ENCODE results near the gene GAL3ST2.

The GAL3ST2 gene

GRCh38 chr2:241808721-241809382 is 32.2 kb downstream of the GAL3ST2 start, which contains the start of gene NEU4:
TSS of gene NEU4 (plus strand) at chr2:241809193. CDS start at chr2:241814485, 5,292 bp downstream.
- no peak within 1 kb of the TSS for H3K9ac ChIP-seq (ENCODE audit: low read length in 5 of 5)
- no peak within 1 kb of the TSS for H3K27ac ChIP-seq (ENCODE audit: low read depth, low read length)
- no peaks in the 10 kb centered on the region for H3K36me3 ChIP-seq (ENCODE audit: control insufficient read depth in 5 of 5, insufficient read depth in 5 of 5, low read length in 5 of 5)
- peaks cover 9 to 14% (median 10%) of the 10 kb centered on the region in 5 donors for H3K27me3 ChIP-seq (ENCODE audit: control insufficient read depth in 5 of 5, insufficient read depth in 4 of 5, low read length in 5 of 5)
- no peaks in the 10 kb centered on the region for H3K9me3 ChIP-seq (ENCODE audit: control insufficient read depth in 5 of 5, low read length in 5 of 5)
- peaks cover 0 to 36% (median 18%) of the 10 kb centered on the region in 5 donors for H3K4me1 ChIP-seq (ENCODE audit: control insufficient read depth in 5 of 5, insufficient read depth in 5 of 5, low read length in 5 of 5)
- H3K4me3 ChIP-seq (ENCODE audit: low read depth in 1 of 5, low read length in 5 of 5): no peak within 1 kb of the TSS

DNA sequence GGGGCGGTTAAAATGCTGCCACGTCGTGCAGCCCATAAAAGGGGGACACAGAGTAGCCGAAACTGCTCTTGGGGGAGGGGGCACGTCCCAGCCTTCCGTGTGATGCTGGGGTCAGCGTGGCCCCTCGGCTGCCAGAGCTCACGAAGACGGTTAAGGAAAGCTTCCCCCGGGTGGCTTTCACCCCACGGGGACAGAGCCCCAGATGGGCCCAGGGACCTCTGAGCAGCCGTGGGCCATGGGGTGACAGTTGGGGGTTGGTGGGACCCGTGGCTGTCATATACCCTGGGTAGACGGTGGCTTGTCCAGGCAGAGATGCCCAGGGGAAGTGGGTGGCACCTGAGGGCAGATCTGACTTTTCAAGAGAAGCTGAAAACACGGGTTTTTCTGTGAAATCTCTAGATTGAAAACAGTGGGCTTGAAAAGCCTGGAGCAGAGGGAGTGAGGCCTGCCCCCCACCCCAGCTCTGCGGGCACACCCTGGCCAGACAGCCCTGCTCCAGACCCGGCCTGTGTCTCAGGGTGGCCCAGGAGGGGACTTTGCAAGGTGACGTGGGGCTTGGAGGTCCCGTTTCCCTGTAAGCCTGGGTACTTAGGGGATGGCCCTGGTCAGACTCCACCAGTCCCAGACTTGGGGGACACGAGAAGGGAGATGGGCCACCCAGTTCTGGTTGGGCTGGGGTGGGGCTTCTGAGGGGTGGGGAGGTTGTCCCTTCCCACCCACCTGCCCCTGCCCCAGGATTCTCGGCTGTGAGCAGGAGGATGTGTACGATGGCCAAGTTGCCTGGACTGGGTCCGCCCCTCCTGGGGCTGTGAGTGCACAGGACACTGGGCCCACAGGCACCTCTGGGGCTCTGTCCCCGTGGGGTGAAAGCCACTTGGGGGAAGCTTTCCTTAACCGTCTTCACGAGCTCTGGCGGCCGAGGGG is 33.0 kb downstream of the GAL3ST2 start:
- Histone ChIP-seq H3K4me1 (ENCODE audit: control insufficient read depth in 5 of 5, insufficient read depth in 5 of 5, low read length in 5 of 5) (peaks cover 0 to 30% (median 12%) of the 10 kb centered on the region in 5 donors), H3K9ac (ENCODE audit: low read length in 5 of 5) (no peak overlapping the region), H3K36me3 (ENCODE audit: control insufficient read depth in 5 of 5, insufficient read depth in 5 of 5, low read length in 5 of 5) (no peaks in the 10 kb centered on the region), H3K27me3 (ENCODE audit: control insufficient read depth in 5 of 5, insufficient read depth in 4 of 5, low read length in 5 of 5) (peaks cover 3 to 7% (median 5%) of the 10 kb centered on the region in 5 donors), H3K9me3 (ENCODE audit: control insufficient read depth in 5 of 5, low read length in 5 of 5) (no peaks in the 10 kb centered on the region), H3K27ac (ENCODE audit: low read depth, low read length) (no peak overlapping the region), H3K4me3 (ENCODE audit: low read depth in 1 of 5, low read length in 5 of 5) (no peak overlapping the region)

DNA sequence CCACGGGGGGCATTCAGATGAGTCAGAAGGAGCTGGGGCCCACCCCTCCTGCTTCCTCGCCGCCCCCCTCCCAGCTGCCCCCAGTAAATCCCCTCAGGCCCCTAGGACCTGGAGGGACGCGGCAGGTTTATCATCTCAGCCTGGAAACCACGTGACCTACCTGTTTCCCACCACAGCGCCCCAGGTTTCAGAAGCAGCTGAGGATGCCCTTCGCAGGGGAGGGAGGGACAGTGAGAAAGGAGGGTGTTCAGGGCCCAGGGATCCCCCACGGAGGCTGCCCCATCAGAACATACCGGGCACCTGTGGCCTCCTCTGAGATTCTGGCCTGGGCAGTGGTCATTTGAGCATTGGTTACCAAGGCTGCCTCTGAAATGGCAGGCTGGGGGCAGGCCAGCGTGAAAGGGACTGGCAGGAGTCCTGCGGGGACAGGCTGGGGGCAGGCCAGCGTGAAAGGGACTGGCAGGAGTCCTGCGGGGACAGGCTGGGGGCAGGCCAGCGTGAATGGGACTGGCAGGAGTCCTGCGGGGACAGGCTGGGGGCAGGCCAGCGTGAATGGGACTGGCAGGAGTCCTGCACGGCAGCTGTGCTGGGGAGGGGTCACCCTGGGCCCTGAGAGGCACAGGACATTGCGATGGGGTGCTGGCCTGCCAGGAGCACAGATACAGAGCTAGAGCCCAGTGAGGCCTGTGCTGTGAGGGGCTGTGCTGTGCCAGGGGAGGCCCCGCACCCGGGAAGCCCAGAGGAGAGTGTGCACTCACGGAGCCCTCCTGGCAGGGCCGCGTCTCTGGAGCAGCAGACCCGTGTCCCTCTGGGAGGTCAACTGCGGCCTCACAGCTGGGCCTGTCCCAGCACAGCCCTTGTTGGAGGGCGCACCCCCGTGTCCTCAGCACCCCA is 33.9 kb downstream of the GAL3ST2 start:
- H3K4me1 ChIP-seq (ENCODE audit: control insufficient read depth in 5 of 5, insufficient read depth in 5 of 5, low read length in 5 of 5): peaks cover 0 to 27% (median 12%) of the 10 kb centered on the region in 5 donors
- H3K27ac ChIP-seq (ENCODE audit: low read depth, low read length): no peak overlapping the region
- no peak overlapping the region for H3K9ac ChIP-seq (ENCODE audit: low read length in 5 of 5)
- no peak overlapping the region for H3K4me3 ChIP-seq (ENCODE audit: low read depth in 1 of 5, low read length in 5 of 5)
- H3K36me3 ChIP-seq (ENCODE audit: control insufficient read depth in 5 of 5, insufficient read depth in 5 of 5, low read length in 5 of 5): no peaks in the 10 kb centered on the region
- H3K27me3 ChIP-seq (ENCODE audit: control insufficient read depth in 5 of 5, insufficient read depth in 4 of 5, low read length in 5 of 5): peaks cover 0 to 3% (median 2%) of the 10 kb centered on the region in 5 donors
- H3K9me3 ChIP-seq (ENCODE audit: control insufficient read depth in 5 of 5, low read length in 5 of 5): no peaks in the 10 kb centered on the region

DNA sequence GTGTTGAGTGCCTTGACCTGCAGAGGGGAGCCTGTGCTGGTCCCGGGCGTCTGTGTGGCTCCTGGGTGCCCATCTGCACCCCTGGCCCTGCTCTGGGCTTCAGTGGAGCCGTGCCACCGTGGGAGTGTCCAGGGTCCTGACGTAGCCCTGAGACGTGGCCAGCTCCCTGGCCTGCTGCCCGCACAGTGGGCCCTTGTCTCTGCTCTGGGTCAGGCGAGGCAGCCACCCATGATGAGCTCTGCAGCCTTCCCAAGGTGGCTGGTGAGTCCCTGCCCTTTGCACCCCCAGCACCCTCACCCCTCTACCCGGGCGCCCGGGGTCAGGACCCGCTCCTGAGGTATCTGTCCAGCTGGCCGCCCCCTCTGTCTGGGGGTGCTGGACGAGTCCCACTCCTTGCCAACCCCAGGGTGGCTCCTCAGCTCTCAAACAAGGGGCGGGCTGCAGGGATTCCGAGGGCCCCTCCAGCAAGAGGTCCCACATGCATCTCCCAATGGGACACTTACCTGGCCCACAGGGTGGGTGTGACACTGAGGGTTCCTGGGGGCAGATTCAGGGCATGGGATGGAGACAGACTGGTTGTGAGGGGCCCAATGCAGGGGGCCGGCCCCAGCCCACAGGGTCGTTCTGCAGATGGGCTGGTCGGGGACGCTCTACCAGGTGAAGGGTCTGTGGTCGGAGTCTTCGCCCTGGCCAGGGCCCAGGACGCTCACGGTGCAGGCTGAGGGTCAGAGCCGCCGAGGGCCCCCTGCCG is 34.8 kb downstream of the GAL3ST2 start:
- peaks cover 0 to 27% (median 12%) of the 10 kb centered on the region in 5 donors for H3K4me1 ChIP-seq (ENCODE audit: control insufficient read depth in 5 of 5, insufficient read depth in 5 of 5, low read length in 5 of 5)
- no peaks in the 10 kb centered on the region for H3K9me3 ChIP-seq (ENCODE audit: control insufficient read depth in 5 of 5, low read length in 5 of 5)
- H3K36me3 ChIP-seq (ENCODE audit: control insufficient read depth in 5 of 5, insufficient read depth in 5 of 5, low read length in 5 of 5): no peaks in the 10 kb centered on the region
- no peak overlapping the region for H3K9ac ChIP-seq (ENCODE audit: low read length in 5 of 5)
- no peak overlapping the region for H3K4me3 ChIP-seq (ENCODE audit: low read depth in 1 of 5, low read length in 5 of 5)
- H3K27me3 ChIP-seq (ENCODE audit: control insufficient read depth in 5 of 5, insufficient read depth in 4 of 5, low read length in 5 of 5): peaks cover 0 to 10% (median 2%) of the 10 kb centered on the region in 5 donors
- H3K27ac ChIP-seq (ENCODE audit: low read depth, low read length): no peak overlapping the region

- Histone ChIP-seq H3K9ac (ENCODE audit: low read length in 5 of 5) (no peak overlapping the region), H3K27me3 (ENCODE audit: control insufficient read depth in 5 of 5, insufficient read depth in 4 of 5, low read length in 5 of 5) (peaks cover 0 to 11% (median 2%) of the 10 kb centered on the region in 5 donors), H3K9me3 (ENCODE audit: control insufficient read depth in 5 of 5, low read length in 5 of 5) (no peaks in the 10 kb centered on the region), H3K4me3 (ENCODE audit: low read depth in 1 of 5, low read length in 5 of 5) (no peak overlapping the region), H3K27ac (ENCODE audit: low read depth, low read length) (no peak overlapping the region), H3K36me3 (ENCODE audit: control insufficient read depth in 5 of 5, insufficient read depth in 5 of 5, low read length in 5 of 5) (no peaks in the 10 kb centered on the region), H3K4me1 (ENCODE audit: control insufficient read depth in 5 of 5, insufficient read depth in 5 of 5, low read length in 5 of 5) (peaks cover 0 to 28% (median 12%) of the 10 kb centered on the region in 5 donors)
These were observed 35.5 kb downstream of the GAL3ST2 start for GRCh38 chr2:241811952-241812729.

- Histone ChIP-seq H3K9ac (ENCODE audit: low read length in 5 of 5) (no peak overlapping the region), H3K9me3 (ENCODE audit: control insufficient read depth in 5 of 5, low read length in 5 of 5) (no peaks in the 10 kb centered on the region), H3K27me3 (ENCODE audit: control insufficient read depth in 5 of 5, insufficient read depth in 4 of 5, low read length in 5 of 5) (peaks cover 0 to 11% (median 2%) of the 10 kb centered on the region in 5 donors), H3K4me1 (ENCODE audit: control insufficient read depth in 5 of 5, insufficient read depth in 5 of 5, low read length in 5 of 5) (peaks cover 0 to 33% (median 16%) of the 10 kb centered on the region in 5 donors), H3K36me3 (ENCODE audit: control insufficient read depth in 5 of 5, insufficient read depth in 5 of 5, low read length in 5 of 5) (no peaks in the 10 kb centered on the region), H3K27ac (ENCODE audit: low read depth, low read length) (no peak overlapping the region), H3K4me3 (ENCODE audit: low read depth in 1 of 5, low read length in 5 of 5) (no peak overlapping the region)
These were observed 36.4 kb downstream of the GAL3ST2 start for GRCh38 chr2:241812730-241813643.

- no peak overlapping the region for H3K9ac ChIP-seq (ENCODE audit: low read length in 5 of 5)
- H3K27me3 ChIP-seq (ENCODE audit: control insufficient read depth in 5 of 5, insufficient read depth in 4 of 5, low read length in 5 of 5): peaks cover 0 to 11% (median 2%) of the 10 kb centered on the region in 5 donors
- H3K4me3 ChIP-seq (ENCODE audit: low read depth in 1 of 5, low read length in 5 of 5): no peak overlapping the region
- no peak overlapping the region for H3K27ac ChIP-seq (ENCODE audit: low read depth, low read length)
- H3K4me1 ChIP-seq (ENCODE audit: control insufficient read depth in 5 of 5, insufficient read depth in 5 of 5, low read length in 5 of 5): peaks cover 0 to 36% (median 19%) of the 10 kb centered on the region in 5 donors
- no peaks in the 10 kb centered on the region for H3K36me3 ChIP-seq (ENCODE audit: control insufficient read depth in 5 of 5, insufficient read depth in 5 of 5, low read length in 5 of 5)
- H3K9me3 ChIP-seq (ENCODE audit: control insufficient read depth in 5 of 5, low read length in 5 of 5): no peaks in the 10 kb centered on the region
These were observed 37.2 kb downstream of the GAL3ST2 start for GRCh38 chr2:241813644-241814392.

DNA sequence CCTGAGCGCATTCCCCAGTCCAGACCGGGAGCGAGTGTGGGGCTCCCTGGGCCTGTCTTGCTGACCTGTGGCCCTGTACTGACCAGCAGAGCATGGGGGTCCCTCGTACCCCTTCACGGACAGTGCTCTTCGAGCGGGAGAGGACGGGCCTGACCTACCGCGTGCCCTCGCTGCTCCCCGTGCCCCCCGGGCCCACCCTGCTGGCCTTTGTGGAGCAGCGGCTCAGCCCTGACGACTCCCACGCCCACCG is 37.7 kb downstream of the GAL3ST2 start:
- Histone ChIP-seq H3K9ac (ENCODE audit: low read length in 5 of 5) (no peak overlapping the region), H3K27me3 (ENCODE audit: control insufficient read depth in 5 of 5, insufficient read depth in 4 of 5, low read length in 5 of 5) (peaks cover 0 to 11% (median 0%) of the 10 kb centered on the region in 5 donors), H3K4me1 (ENCODE audit: control insufficient read depth in 5 of 5, insufficient read depth in 5 of 5, low read length in 5 of 5) (peaks cover 0 to 36% (median 19%) of the 10 kb centered on the region in 5 donors), H3K36me3 (ENCODE audit: control insufficient read depth in 5 of 5, insufficient read depth in 5 of 5, low read length in 5 of 5) (no peaks in the 10 kb centered on the region), H3K4me3 (ENCODE audit: low read depth in 1 of 5, low read length in 5 of 5) (no peak overlapping the region), H3K9me3 (ENCODE audit: control insufficient read depth in 5 of 5, low read length in 5 of 5) (no peaks in the 10 kb centered on the region), H3K27ac (ENCODE audit: low read depth, low read length) (no peak overlapping the region)
